OCI-LY7 (cell line): ENCODE data around the gene MOGAT2. TPM values are rescaled to one million over a fixed set of nuclear protein-coding genes. Genes with fewer than 3 reads are reported as not detected.

ENCODE experiments used
- BruUV-seq: library from RNA; stranded (reverse); fragments of 400-500 nt; replicated peaks from 2 replicates; lab custom pipeline; 2021; lab: Mats Ljungman, UMichigan
- CTCF ChIA-PET: fragments of 300-600 bp; sonication (Branson Sonifier 250); formaldehyde crosslinking; loops from one replicate; lab custom pipeline; 2022; ENCODE audit warnings: antibody characterized with exemption; ENCODE audit not compliant: unreplicated experiment; lab: Charles Lee
- POLR2A ChIA-PET: fragments of 300-600 bp; sonication (Branson Sonifier 250); formaldehyde crosslinking; loops from one replicate; lab custom pipeline; 2022; ENCODE audit warnings: antibody characterized with exemption; lab: Charles Lee
- DNase-seq: peaks from one replicate; pipeline ENCODE4 v3.0.0-alpha.2; 2015; ENCODE audit warnings: low spot score
- H2AFZ ChIP-seq: fragments of 200-600 bp; sonication (generic), shearing (Covaris generic); 2 replicates; pipeline ENCODE4 v1.6.1; 2014; ENCODE audit warnings: mild to moderate bottlenecking, antibody characterized with exemption, low read length, moderate library complexity
- H3K27ac ChIP-seq: fragments of 200-600 bp; sonication (generic); 2 replicates; pipeline ENCODE4 v1.5.1; 2014; ENCODE audit warnings: mixed run types, low read depth, mild to moderate bottlenecking, moderate library complexity, low read length, inconsistent platforms; ENCODE audit not compliant: poor library complexity, severe bottlenecking
- H3K36me3 ChIP-seq: fragments of 200-600 bp; sonication (generic); 2 replicates; pipeline ENCODE4 v1.6.1; 2014; ENCODE audit warnings: mild to moderate bottlenecking, antibody characterized with exemption, low read length, moderate library complexity, mixed read lengths; ENCODE audit not compliant: insufficient read depth
- H3K4me1 ChIP-seq: fragments of 200-600 bp; sonication (generic); 2 replicates; pipeline ENCODE4 v1.5.1; 2014; ENCODE audit warnings: mild to moderate bottlenecking, low read length; ENCODE audit not compliant: insufficient read depth, poor library complexity, severe bottlenecking
- H3K4me2 ChIP-seq: fragments of 200-600 bp; sonication (generic); 2 replicates; pipeline ENCODE4 v1.6.1; 2014; ENCODE audit warnings: mild to moderate bottlenecking, low read length
- H3K4me3 ChIP-seq: fragments of 200-600 bp; sonication (generic); 2 replicates; pipeline ENCODE4 v1.5.1; 2014; ENCODE audit warnings: mild to moderate bottlenecking, low read depth, low read length; ENCODE audit not compliant: poor library complexity, severe bottlenecking
- H3K79me2 ChIP-seq: fragments of 200-600 bp; sonication (generic); 2 replicates; pipeline ENCODE4 v1.6.1; 2016; ENCODE audit warnings: low read depth, mild to moderate bottlenecking, low read length, moderate library complexity, mixed read lengths; ENCODE audit not compliant: insufficient read depth
- H3K9me2 ChIP-seq: fragments of 200-600 bp; sonication (generic); 2 replicates; pipeline ENCODE4 v1.6.1; 2016; ENCODE audit warnings: mild to moderate bottlenecking, low read length, mixed read lengths; ENCODE audit not compliant: insufficient read depth
- H3K9me3 ChIP-seq: fragments of 200-600 bp; sonication (generic); 2 replicates; pipeline ENCODE4 v1.6.1; 2014; ENCODE audit warnings: mild to moderate bottlenecking, mixed run types, low read length, mixed read lengths
- H4K20me1 ChIP-seq: fragments of 200-600 bp; sonication (generic); 2 replicates; pipeline ENCODE4 v1.6.1; 2014; ENCODE audit warnings: mild to moderate bottlenecking, antibody characterized with exemption, low read length, moderate library complexity, mixed read lengths; ENCODE audit not compliant: insufficient read depth
- EZH2phosphoT487 ChIP-seq: fragments of 200-600 bp; sonication (generic); IDR thresholded peaks from 2 replicates; pipeline ENCODE4 v1.6.1; 2018; ENCODE audit warnings: low read depth, borderline replicate concordance, mild to moderate bottlenecking, mixed run types, antibody characterized with exemption, low read length, moderate library complexity, mixed read lengths
- intact Hi-C: fragments of 100-400 bp; cut with micrococcal nuclease; formaldehyde crosslinking; loops from one replicate; pipeline ENCODE4 v1.10.0; 2022; ENCODE audit not compliant: unreplicated experiment
- small RNA-seq: library from RNA; depleted of rRNA; stranded (forward); fragments of <200 nt; gene quantifications from one replicate; pipeline ENCODE3, GENCODE V24; 2014
- total RNA-seq, 2 experiments: library from RNA; depleted of rRNA in 1 of 2; stranded (reverse); fragments of >200 nt in 1 of 2; shearing (Covaris generic) in 1 of 2; gene quantifications; 2 replicates each; pipeline ENCODE4 v1.2.3, GENCODE V29; 2014 to 2022
- TF ChIP-seq, protein P1 (sequence below): fragments of 200-600 bp; sonication (generic); conservative IDR thresholded peaks from 2 replicates; pipeline ENCODE4 v1.5.1; 2014; ENCODE audit warnings: mild to moderate bottlenecking, antibody characterized with exemption, low read length, moderate library complexity, mixed read lengths

Gene MOGAT2
- total RNA-seq, 2 experiments from 2014 or later, result not detected

DNA sequence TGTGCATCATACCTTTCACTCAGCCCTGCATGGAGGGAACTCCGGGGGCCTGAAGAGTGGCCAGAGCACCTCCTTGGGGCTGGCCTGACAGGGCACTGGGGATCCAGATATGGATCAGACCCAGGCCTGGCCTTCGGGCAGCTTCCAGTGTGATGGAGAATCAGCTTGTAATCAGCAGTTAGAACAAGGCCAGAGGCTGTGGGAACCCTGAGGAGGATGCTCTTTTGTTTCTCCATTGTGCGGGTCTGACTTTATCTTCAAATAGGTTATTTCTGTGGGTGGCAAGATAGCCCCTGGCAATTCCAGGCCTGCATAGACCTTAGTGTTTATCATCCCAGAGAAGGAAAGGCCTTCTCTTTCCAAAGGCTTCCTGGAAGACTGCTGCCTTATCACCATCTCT, 63.2 kb downstream of the MOGAT2 start:
- Histone ChIP-seq H3K36me3 (no peaks in the 10 kb centered on the region), H4K20me1 (no peaks in the 10 kb centered on the region), H3K27ac (no peak overlapping the region), H3K4me1 (peaks cover 5% of the 10 kb centered on the region), H3K4me2 (no peak overlapping the region), H3K79me2 (no peaks in the 10 kb centered on the region), H3K9me3 (no peaks in the 10 kb centered on the region), H3K9me2 (no peaks in the 10 kb centered on the region), H2AFZ (no peak overlapping the region), H3K4me3 (no peak overlapping the region)
- no peak for DNase-seq
- intact Hi-C loops, result no loop called here
- CTCF ChIA-PET, result no interaction called here
- no TSS peak for BruUV-seq
- POLR2A ChIA-PET, result interaction anchor here (1.4 kb wide), 1 partner anchor 33 kb away, joined by 3 read pairs; no protein-coding TSS in a partner anchor
- TF ChIP-seq, protein P1, sequence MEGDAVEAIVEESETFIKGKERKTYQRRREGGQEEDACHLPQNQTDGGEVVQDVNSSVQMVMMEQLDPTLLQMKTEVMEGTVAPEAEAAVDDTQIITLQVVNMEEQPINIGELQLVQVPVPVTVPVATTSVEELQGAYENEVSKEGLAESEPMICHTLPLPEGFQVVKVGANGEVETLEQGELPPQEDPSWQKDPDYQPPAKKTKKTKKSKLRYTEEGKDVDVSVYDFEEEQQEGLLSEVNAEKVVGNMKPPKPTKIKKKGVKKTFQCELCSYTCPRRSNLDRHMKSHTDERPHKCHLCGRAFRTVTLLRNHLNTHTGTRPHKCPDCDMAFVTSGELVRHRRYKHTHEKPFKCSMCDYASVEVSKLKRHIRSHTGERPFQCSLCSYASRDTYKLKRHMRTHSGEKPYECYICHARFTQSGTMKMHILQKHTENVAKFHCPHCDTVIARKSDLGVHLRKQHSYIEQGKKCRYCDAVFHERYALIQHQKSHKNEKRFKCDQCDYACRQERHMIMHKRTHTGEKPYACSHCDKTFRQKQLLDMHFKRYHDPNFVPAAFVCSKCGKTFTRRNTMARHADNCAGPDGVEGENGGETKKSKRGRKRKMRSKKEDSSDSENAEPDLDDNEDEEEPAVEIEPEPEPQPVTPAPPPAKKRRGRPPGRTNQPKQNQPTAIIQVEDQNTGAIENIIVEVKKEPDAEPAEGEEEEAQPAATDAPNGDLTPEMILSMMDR, result no peak
- TF ChIP-seq EZH2phosphoT487, result no peak

DNA sequence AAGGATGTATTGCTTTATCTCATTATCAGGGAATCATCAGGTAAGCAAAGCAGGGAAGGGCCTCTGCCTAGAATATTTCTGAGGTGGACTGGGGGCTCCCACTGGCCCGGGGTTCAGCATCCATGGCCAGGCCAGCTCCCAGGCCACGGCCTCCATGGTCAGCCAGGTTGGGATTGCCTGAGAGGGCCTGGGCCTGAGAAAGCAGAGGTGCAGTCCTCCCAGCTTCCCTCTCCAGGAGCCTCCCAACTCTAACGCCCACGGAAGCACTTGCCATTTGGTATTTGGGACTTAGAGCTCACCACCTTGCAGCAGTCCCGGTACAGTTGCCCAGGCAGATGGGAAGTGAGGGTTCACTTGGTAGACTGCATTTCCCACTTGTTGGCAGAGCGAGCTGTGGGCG, 63.7 kb downstream of the MOGAT2 start:
- no peak for DNase-seq
- TF ChIP-seq, protein P1, result no peak
- TF ChIP-seq EZH2phosphoT487, result no peak
- Histone ChIP-seq H3K9me2 (no peaks in the 10 kb centered on the region), H3K4me2 (no peak overlapping the region), H3K9me3 (no peaks in the 10 kb centered on the region), H4K20me1 (no peaks in the 10 kb centered on the region), H3K36me3 (no peaks in the 10 kb centered on the region), H3K4me1 (peaks cover 5% of the 10 kb centered on the region), H2AFZ (no peak overlapping the region), H3K4me3 (no peak overlapping the region), H3K27ac (no peak overlapping the region), H3K79me2 (no peaks in the 10 kb centered on the region)
- BruUV-seq, result no TSS peak
- ChIA-PET POLR2A (interaction anchor here (1.4 kb wide), 1 partner anchor 33 kb away, joined by 3 read pairs; no protein-coding TSS in a partner anchor), CTCF (no interaction called here)
- intact Hi-C loops, result no loop called here

DNA sequence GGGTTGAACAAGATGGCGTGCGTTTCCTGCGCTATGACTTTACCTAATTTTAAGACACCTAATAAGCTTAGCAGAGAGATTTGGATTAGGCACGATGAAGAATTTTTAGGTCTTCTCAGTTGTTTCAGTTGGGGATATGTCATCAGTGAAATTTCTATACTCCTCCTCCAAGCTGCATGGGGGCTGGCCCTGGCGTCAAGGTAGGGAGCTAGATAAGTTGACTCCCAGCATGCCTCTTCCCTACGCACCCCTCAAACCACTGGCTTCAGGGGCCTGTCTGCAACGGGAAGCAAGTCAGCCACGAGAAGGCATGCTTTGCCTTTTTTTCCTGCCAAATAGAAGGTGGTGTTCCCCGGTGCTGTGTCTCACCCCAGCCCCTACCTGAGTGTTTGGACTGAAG, 64.2 kb downstream of the MOGAT2 start:
- no peak for TF ChIP-seq EZH2phosphoT487
- TF ChIP-seq, protein P1, result no peak
- DNase-seq, result no peak
- H3K36me3 ChIP-seq, result no peaks in the 10 kb centered on the region
- H3K4me3 ChIP-seq, result no peak overlapping the region
- peaks cover 5% of the 10 kb centered on the region for H3K4me1 ChIP-seq
- H3K27ac ChIP-seq, result no peak overlapping the region
- no peaks in the 10 kb centered on the region for H3K79me2 ChIP-seq
- no peaks in the 10 kb centered on the region for H3K9me3 ChIP-seq
- H3K4me2 ChIP-seq, result no peak overlapping the region
- intact Hi-C loops, result no loop called here
- H3K9me2 ChIP-seq, result no peaks in the 10 kb centered on the region
- BruUV-seq, result no TSS peak
- CTCF ChIA-PET, result no interaction called here
- no peak overlapping the region for H2AFZ ChIP-seq
- POLR2A ChIA-PET, result interaction anchor here (1.4 kb wide), 1 partner anchor 32 kb away, joined by 3 read pairs; no protein-coding TSS in a partner anchor
- H4K20me1 ChIP-seq, result no peaks in the 10 kb centered on the region

Small RNA genes lying within 50 kb of the gene (small RNA-seq; reads per million reads assigned to genes)
- not detected for gene RN7SL786P

Other genes starting within 250 kb of the MOGAT2 start
- 13.5 and 14.3 TPM in 2 replicates for gene GDPD5, start 191.9 kb upstream of the MOGAT2 start, total RNA-seq (2014; rRNA removed; shearing (Covaris generic))
- gene GDPD5, start 191.9 kb upstream of the MOGAT2 start, total RNA-seq (2022), result 49.9 and 57.3 TPM in 2 replicates
- gene SERPINH1, start 155.6 kb upstream of the MOGAT2 start, total RNA-seq (2014; rRNA removed; shearing (Covaris generic)), result 0.33 TPM in 1 of 2 replicates, not detected in the other
- gene SERPINH1, start 155.6 kb upstream of the MOGAT2 start, total RNA-seq (2022), result not detected in 2 replicates
- gene MAP6, start 48.8 kb upstream of the MOGAT2 start, total RNA-seq (2014; rRNA removed; shearing (Covaris generic)), result not detected in 2 replicates
- not detected in 2 replicates for gene MAP6, start 48.8 kb upstream of the MOGAT2 start, total RNA-seq (2022)
- 6.5 and 13.8 TPM in 2 replicates for gene DGAT2, start 50.9 kb downstream of the MOGAT2 start, total RNA-seq (2014; rRNA removed; shearing (Covaris generic))
- 5.6 and 7.0 TPM in 2 replicates for gene DGAT2, start 50.9 kb downstream of the MOGAT2 start, total RNA-seq (2022)
- 34.9 and 43.7 TPM in 2 replicates for gene UVRAG, start 97.4 kb downstream of the MOGAT2 start, total RNA-seq (2014; rRNA removed; shearing (Covaris generic))
- 62.2 and 73.3 TPM in 2 replicates for gene UVRAG, start 97.4 kb downstream of the MOGAT2 start, total RNA-seq (2022)